ENCODE data around the gene LAMA3.

GRCh38 chr18:23721696-23722480 is 32.6 kb downstream of the LAMA3 start:
- TF ChIP-seq MAX (IDR thresholded peaks at IDR 0.05; ENCODE audit: insufficient read depth, insufficient read length) = no peak
- TF ChIP-seq CTCF (IDR thresholded peaks at IDR 0.05; ENCODE audit: extremely low read depth in 1 of 2, insufficient read depth in 1 of 2, low read depth in 1 of 2, low read length in 2 of 2) = no peak

All from endothelial cell of umbilical vein (primary cell).